OCI-LY7 (cell line): ENCODE data around the gene METTL1.

Experiments
- EZH2phosphoT487 ChIP-seq: fragments of 200-600 bp; sonication (generic); IDR thresholded peaks from 2 replicates; pipeline ENCODE4 v1.6.1; 2018; ENCODE audit warnings: low read depth, borderline replicate concordance, mild to moderate bottlenecking, mixed run types, antibody characterized with exemption, low read length, moderate library complexity, mixed read lengths
- TF ChIP-seq, protein P1 (sequence below): fragments of 200-600 bp; sonication (generic); conservative IDR thresholded peaks from 2 replicates; pipeline ENCODE4 v1.5.1; 2014; ENCODE audit warnings: mild to moderate bottlenecking, antibody characterized with exemption, low read length, moderate library complexity, mixed read lengths

DNA sequence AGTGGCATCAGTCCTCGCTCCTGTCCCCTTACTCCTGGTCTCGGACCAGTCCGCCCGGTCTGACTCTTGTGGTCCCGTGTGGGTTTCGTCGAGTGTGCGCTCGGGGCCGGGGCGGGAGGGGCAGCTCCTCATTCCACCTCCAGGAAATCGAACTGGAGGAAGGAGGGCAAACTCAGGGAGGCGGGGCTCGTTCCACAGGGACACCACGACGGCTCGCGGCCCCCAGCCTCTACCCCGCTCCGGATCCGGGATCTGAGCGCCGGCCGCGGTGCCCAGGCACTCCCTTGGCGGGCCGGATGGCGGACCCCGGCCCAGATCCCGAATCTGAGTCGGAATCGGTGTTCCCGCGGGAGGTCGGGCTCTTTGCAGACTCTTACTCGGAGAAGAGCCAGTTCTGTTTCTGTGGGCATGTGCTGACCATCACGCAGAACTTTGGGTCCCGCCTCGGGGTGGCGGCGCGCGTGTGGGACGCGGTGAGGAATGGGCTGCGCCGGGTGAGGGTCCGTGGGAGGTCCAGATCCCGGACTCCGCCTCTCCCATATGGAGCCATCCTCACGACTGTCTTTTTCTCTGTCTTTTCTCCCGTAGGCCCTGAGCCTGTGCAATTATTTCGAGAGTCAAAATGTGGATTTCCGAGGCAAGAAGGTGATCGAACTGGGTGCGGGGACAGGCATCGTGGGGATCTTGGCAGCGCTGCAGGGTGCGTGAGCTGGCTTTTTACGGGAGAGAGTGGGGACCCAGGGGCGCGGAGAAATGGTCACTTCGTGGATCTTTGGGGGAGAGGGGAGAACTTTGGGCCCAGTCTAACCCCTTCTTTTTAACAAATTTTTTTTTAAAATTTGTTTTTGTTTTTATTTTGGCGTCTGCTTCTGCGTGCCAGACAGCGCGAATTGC, 771 bp upstream of the METTL1 start, which contains the start of gene EEF1AKMT3:
- TF ChIP-seq, protein P1, sequence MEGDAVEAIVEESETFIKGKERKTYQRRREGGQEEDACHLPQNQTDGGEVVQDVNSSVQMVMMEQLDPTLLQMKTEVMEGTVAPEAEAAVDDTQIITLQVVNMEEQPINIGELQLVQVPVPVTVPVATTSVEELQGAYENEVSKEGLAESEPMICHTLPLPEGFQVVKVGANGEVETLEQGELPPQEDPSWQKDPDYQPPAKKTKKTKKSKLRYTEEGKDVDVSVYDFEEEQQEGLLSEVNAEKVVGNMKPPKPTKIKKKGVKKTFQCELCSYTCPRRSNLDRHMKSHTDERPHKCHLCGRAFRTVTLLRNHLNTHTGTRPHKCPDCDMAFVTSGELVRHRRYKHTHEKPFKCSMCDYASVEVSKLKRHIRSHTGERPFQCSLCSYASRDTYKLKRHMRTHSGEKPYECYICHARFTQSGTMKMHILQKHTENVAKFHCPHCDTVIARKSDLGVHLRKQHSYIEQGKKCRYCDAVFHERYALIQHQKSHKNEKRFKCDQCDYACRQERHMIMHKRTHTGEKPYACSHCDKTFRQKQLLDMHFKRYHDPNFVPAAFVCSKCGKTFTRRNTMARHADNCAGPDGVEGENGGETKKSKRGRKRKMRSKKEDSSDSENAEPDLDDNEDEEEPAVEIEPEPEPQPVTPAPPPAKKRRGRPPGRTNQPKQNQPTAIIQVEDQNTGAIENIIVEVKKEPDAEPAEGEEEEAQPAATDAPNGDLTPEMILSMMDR = no peak
- no peak for TF ChIP-seq EZH2phosphoT487
